Stomach (tissue), 4 donors: ENCODE measurements around the gene IBA57.

Source experiments
- CTCF ChIP-seq, 7 experiments: fragments of 450-650 bp in 4 of 7; fragments of 200-600 bp in 3 of 7; sonication (generic) in 3 of 7; IDR thresholded peaks; one replicate each; pipeline ENCODE4 v1.5.1; 2016 to 2019; ENCODE audit warnings: antibody characterized with exemption in 7 of 7, control low read depth in 2 of 7, mild to moderate bottlenecking in 1 of 7
- POLR2A ChIP-seq, 4 donors: fragments of 450-650 bp; IDR thresholded peaks; one replicate each; pipeline ENCODE4 v1.6.1; 2016; ENCODE audit warnings: antibody characterized with exemption in 4 of 4, control low read depth in 2 of 4, mild to moderate bottlenecking in 1 of 4, moderate library complexity in 1 of 4
- POLR2AphosphoS5 ChIP-seq, 3 donors: sonication (generic); formaldehyde crosslinking; IDR thresholded peaks; one replicate each; pipeline ENCODE4 v1.6.1; 2016; ENCODE audit warnings: antibody characterized with exemption in 3 of 3

GRCh38 chr1:228194921-228195812, 29.6 kb downstream of the IBA57 start:
- no peak for TF ChIP-seq CTCF (IDR thresholded peaks at IDR 0.05)
- no peak for TF ChIP-seq POLR2A (IDR thresholded peaks at IDR 0.05)
- TF ChIP-seq POLR2AphosphoS5 (IDR thresholded peaks at IDR 0.05) = no peak
